Thyroid gland (tissue), 4 donors: ENCODE data around the gene ITGAE.

Experiments
- CTCF ChIP-seq, 6 experiments: fragments of 200-600 bp in 3 of 6; fragments of 450-650 bp in 3 of 6; sonication (generic) in 3 of 6; IDR thresholded peaks; one replicate each; pipeline ENCODE4 v1.5.1; 2016 to 2019; ENCODE audit warnings: antibody characterized with exemption in 6 of 6, mild to moderate bottlenecking in 2 of 6, inconsistent platforms in 1 of 6, moderate library complexity in 1 of 6
- POLR2A ChIP-seq, 2 donors: fragments of 450-650 bp; IDR thresholded peaks; one replicate each; pipeline ENCODE4 v1.6.1; 2017; ENCODE audit warnings: antibody characterized with exemption in 2 of 2, mild to moderate bottlenecking in 2 of 2, moderate library complexity in 1 of 2

DNA sequence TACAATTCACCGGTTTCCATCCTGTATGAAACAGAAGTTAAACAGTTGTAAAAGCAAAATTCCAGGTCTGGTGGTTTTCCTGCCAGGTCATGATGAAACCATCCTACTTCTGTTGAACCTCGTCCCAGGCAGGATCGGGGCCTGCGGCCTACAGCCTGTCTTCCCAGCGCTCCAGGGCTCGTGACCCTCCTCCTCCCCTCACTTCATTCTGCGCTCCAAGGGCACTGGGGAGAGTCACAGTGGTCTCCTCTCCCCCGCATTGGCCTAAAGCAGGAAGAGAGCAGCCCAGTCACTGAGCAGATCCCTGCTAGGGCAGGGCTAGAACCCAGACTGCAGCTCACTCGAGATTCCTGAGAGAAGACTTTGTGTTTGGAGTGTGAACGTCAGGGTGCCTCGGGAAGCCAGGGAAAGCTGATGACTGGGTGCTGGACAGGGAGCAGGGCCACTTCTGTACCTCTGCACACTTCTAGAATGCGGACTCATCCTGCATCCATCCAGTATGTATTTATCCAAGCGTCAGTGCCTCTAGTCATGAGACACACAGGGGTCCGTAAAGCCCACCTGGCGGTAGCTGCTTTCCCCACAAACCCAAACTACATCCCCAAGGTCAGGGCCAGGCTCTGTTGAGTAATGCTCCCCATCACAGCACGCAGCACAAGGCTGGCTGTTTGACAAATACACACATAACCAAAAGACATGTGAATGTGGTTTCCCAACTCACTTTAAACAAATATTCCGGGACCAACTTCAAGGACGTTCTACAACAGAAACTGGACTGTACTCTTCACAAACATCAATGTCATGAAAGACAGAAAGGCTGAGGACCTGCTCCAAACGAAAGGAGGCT, 1.7 kb upstream of the ITGAE start:
- TF ChIP-seq CTCF (IDR thresholded peaks at IDR 0.05): no peak
- TF ChIP-seq POLR2A (IDR thresholded peaks at IDR 0.05): no peak
